Head of caudate nucleus (tissue), 42 donors: Measurements from ENCODE around the gene PRDM16.
A peak's percentile ranks its signal among the peaks of the same experiment; 100 is the strongest.

Experiments
- DNase-seq, 42 donors: peaks; one replicate each; pipeline versions ENCODE4 v3.0.0 to v3.0.0-alpha.2; 2020 to 2021; ENCODE audit warnings: mixed read lengths in 7 of 42
- intact Hi-C: fragments of 100-400 bp; cut with DNase I; formaldehyde crosslinking; loops from one replicate; pipeline ENCODE4 v1.15.0; 2022

PRDM16 gene

GRCh38 chr1:3334366-3334765, 265.4 kb downstream of the PRDM16 start:
- DNase-seq: no peak
- intact Hi-C loops: no loop called here

- intact Hi-C loops: no loop called here
- no peak for DNase-seq
These were observed 267.0 kb downstream of the PRDM16 start for GRCh38 chr1:3335754-3336640.

- no peak for DNase-seq
- intact Hi-C loops: no loop called here
These were observed 267.9 kb downstream of the PRDM16 start for GRCh38 chr1:3336641-3337630.

GRCh38 chr1:3337798-3338724, 269.1 kb downstream of the PRDM16 start:
- DNase-seq: no peak
- intact Hi-C loops: no loop called here

GRCh38 chr1:3338725-3339070, 269.7 kb downstream of the PRDM16 start:
- intact Hi-C loops: no loop called here
- DNase-seq: no peak

- DNase-seq: no peak
- intact Hi-C loops: no loop called here
These were observed 270.9 kb downstream of the PRDM16 start for GRCh38 chr1:3339856-3340255.

GRCh38 chr1:3340548-3341235, 271.7 kb downstream of the PRDM16 start:
- no peak for DNase-seq
- intact Hi-C loops: no loop called here

- no peak for DNase-seq
- intact Hi-C loops: no loop called here
These were observed 272.4 kb downstream of the PRDM16 start for GRCh38 chr1:3341236-3341994.

GRCh38 chr1:3342960-3343359, 274.0 kb downstream of the PRDM16 start:
- DNase-seq: no peak
- intact Hi-C loops: no loop called here

- DNase-seq: no peak
- intact Hi-C loops: no loop called here
These were observed 275.4 kb downstream of the PRDM16 start for GRCh38 chr1:3344395-3344794.

- intact Hi-C loops: no loop called here
- DNase-seq: peak in 32 of 42 donors; percentile 31 to 77 (median 58)
These were observed 276.8 kb downstream of the PRDM16 start for GRCh38 chr1:3345792-3346191.

- no peak for DNase-seq
- intact Hi-C loops: no loop called here
These were observed 277.5 kb downstream of the PRDM16 start for GRCh38 chr1:3346478-3346877.

GRCh38 chr1:3347257-3348020, 278.4 kb downstream of the PRDM16 start:
- intact Hi-C loops: no loop called here
- DNase-seq: peak in 3 of 42 donors; percentile 45 to 59 (median 48)

- intact Hi-C loops: no loop called here
- DNase-seq: peak; percentile 38 to 88 (median 67)
These were observed 279.3 kb downstream of the PRDM16 start for GRCh38 chr1:3348196-3348865.

- intact Hi-C loops: no loop called here
- DNase-seq: no peak
These were observed 280.4 kb downstream of the PRDM16 start for GRCh38 chr1:3349161-3349967.

- intact Hi-C loops: no loop called here
These were observed 280.9 kb downstream of the PRDM16 start for GRCh38 chr1:3349968-3350299.

More at GRCh38 chr1:3349968-3350299, 280.9 kb downstream of the PRDM16 start:
- DNase-seq: no peak
